GM23338 (cell line): ENCODE measurements around the gene SLC35A5. TPM values are rescaled to one million over a fixed set of nuclear protein-coding genes. Genes with fewer than 3 reads are reported as not detected.

ENCODE experiments used
- ATAC-seq: fragments of 200-7000 bp; cut with Tn5 transposase; 3 replicates; pipeline ENCODE4 v1.9.1; 2020
- DNase-seq: peaks from one replicate; pipeline ENCODE4 v3.0.0-alpha.2; 2015; ENCODE audit warnings: low spot score
- H2AFZ ChIP-seq: fragments of 200-600 bp; sonication (generic); 2 replicates; pipeline ENCODE4 v1.8.0; 2016; ENCODE audit warnings: antibody characterized with exemption, mild to moderate bottlenecking, moderate library complexity
- H3F3A ChIP-seq: fragments of 200-600 bp; sonication (generic); replicated peaks from 2 replicates; pipeline ENCODE4 v1.8.0; 2017; ENCODE audit warnings: antibody characterized with exemption, mixed run types, low read depth
- H3K27ac ChIP-seq: fragments of 200-600 bp; sonication (generic); 2 replicates; pipeline ENCODE4 v1.6.1; 2016; ENCODE audit warnings: low read depth
- H3K27me3 ChIP-seq: fragments of 200-600 bp; sonication (generic); 2 replicates; pipeline ENCODE4 v1.8.0; 2016; ENCODE audit warnings: mild to moderate bottlenecking, mixed run types, moderate library complexity; ENCODE audit not compliant: insufficient read depth
- H3K36me3 ChIP-seq: fragments of 200-600 bp; sonication (generic); 2 replicates; pipeline ENCODE4 v1.8.0; 2016; ENCODE audit warnings: mild to moderate bottlenecking; ENCODE audit not compliant: insufficient read depth
- H3K4me1 ChIP-seq: fragments of 200-600 bp; sonication (generic); 2 replicates; pipeline ENCODE4 v1.8.0; 2016; ENCODE audit warnings: mild to moderate bottlenecking, moderate library complexity; ENCODE audit not compliant: insufficient read depth
- H3K4me2 ChIP-seq: fragments of 200-600 bp; sonication (generic); 2 replicates; pipeline ENCODE4 v1.7.1; 2017; ENCODE audit warnings: mixed run types
- H3K4me3 ChIP-seq: fragments of 200-600 bp; sonication (generic); 2 replicates; pipeline ENCODE4 v1.6.1; 2016; ENCODE audit warnings: mixed run types
- H3K79me2 ChIP-seq: fragments of 200-600 bp; sonication (generic); replicated peaks from 2 replicates; pipeline ENCODE4 v1.8.0; 2017; ENCODE audit warnings: mild to moderate bottlenecking; ENCODE audit not compliant: insufficient read depth
- H3K9me2 ChIP-seq: fragments of 200-600 bp; sonication (generic); 2 replicates; pipeline ENCODE4 v1.8.0; 2017; ENCODE audit not compliant: insufficient read depth
- H4K20me1 ChIP-seq: fragments of 200-600 bp; sonication (generic); replicated peaks from 2 replicates; pipeline ENCODE4 v1.8.0; 2017; ENCODE audit warnings: mild to moderate bottlenecking; ENCODE audit not compliant: insufficient read depth
- H3K27ac Mint-ChIP-seq: 2 replicates; pipeline ENCODE4 v1.8.0; 2020; ENCODE audit warnings: inconsistent platforms, mild to moderate bottlenecking, moderate library complexity, mixed read lengths
- H3K27me3 Mint-ChIP-seq: 3 replicates; pipeline ENCODE4 v1.8.0; 2022; ENCODE audit warnings: low read depth, mild to moderate bottlenecking, moderate library complexity, mixed read lengths, inconsistent platforms; ENCODE audit not compliant: insufficient read depth, poor library complexity
- H3K36me3 Mint-ChIP-seq: 3 replicates; pipeline ENCODE4 v1.8.0; 2021; ENCODE audit warnings: low read depth, mild to moderate bottlenecking, inconsistent platforms, moderate library complexity, mixed read lengths
- H3K4me1 Mint-ChIP-seq: 3 replicates; pipeline ENCODE4 v1.8.0; 2020; ENCODE audit warnings: mild to moderate bottlenecking, inconsistent platforms, mixed read lengths
- H3K4me3 Mint-ChIP-seq: 3 replicates; pipeline ENCODE4 v1.8.0; 2021; ENCODE audit warnings: moderate library complexity, mild to moderate bottlenecking, inconsistent platforms, mixed read lengths
- H3K9me3 Mint-ChIP-seq: 3 replicates; pipeline ENCODE4 v1.8.0; 2020; ENCODE audit warnings: moderate library complexity, mild to moderate bottlenecking, inconsistent platforms, mixed read lengths
- CREB1 ChIP-seq: fragments of 250-450 bp; sonication (Bioruptor Pico); IDR thresholded peaks from 2 replicates; pipeline ENCODE4 v1.5.0; 2020; ENCODE audit warnings: low read depth, mild to moderate bottlenecking, moderate library complexity
- CTCF ChIP-seq, 2 experiments: fragments of 200-600 bp in 1 of 2; sonication (generic) in 1 of 2; conservative IDR thresholded peaks; 2 replicates each; pipeline versions ENCODE4 v1.5.1 to v1.6.1; 2016 to 2017; ENCODE audit warnings: antibody characterized with exemption in 2 of 2, low read depth in 2 of 2, mild to moderate bottlenecking in 2 of 2, moderate library complexity in 1 of 2
- EZH2 ChIP-seq: fragments of 200-600 bp; sonication (generic); IDR thresholded peaks from one replicate; pipeline ENCODE4 v1.8.0; 2017; ENCODE audit warnings: antibody characterized with exemption, mild to moderate bottlenecking, low read depth; ENCODE audit not compliant: unreplicated experiment
- EZH2phosphoT487 ChIP-seq: fragments of 200-600 bp; sonication (generic); IDR thresholded peaks from one replicate; pipeline ENCODE4 v1.8.1; 2018; ENCODE audit warnings: antibody characterized with exemption; ENCODE audit not compliant: unreplicated experiment
- JUNB ChIP-seq: IDR thresholded peaks from one replicate; pipeline ENCODE4 v1.6.1; 2016; ENCODE audit warnings: antibody characterized with exemption; ENCODE audit not compliant: unreplicated experiment
- NANOG ChIP-seq: IDR thresholded peaks from 2 replicates; pipeline ENCODE4 v1.6.1; 2016; ENCODE audit warnings: antibody characterized with exemption, borderline replicate concordance
- ZNF331 ChIP-seq: fragments of 250-450 bp; sonication (Bioruptor Pico); IDR thresholded peaks from 2 replicates; pipeline ENCODE4 v1.5.0; 2020; ENCODE audit warnings: low read depth, mild to moderate bottlenecking, moderate library complexity
- ZNF462 ChIP-seq: fragments of 250-450 bp; sonication (Bioruptor Pico); IDR thresholded peaks from 2 replicates; pipeline ENCODE4 v1.5.0; 2020; ENCODE audit warnings: mild to moderate bottlenecking, moderate library complexity
- polyA plus RNA-seq: library from polyadenylated mRNA; unstranded; fragments of >200 nt; fragmentation: Nextera tagmentation; extraction: Ambion mirVana; gene quantifications from 2 replicates; pipeline ENCODE4 v1.2.1, GENCODE V29; 2016
- total RNA-seq: library from RNA; depleted of rRNA; stranded (reverse); fragments of >200 nt; shearing (Covaris generic); gene quantifications from 2 replicates; pipeline ENCODE4 v1.2.3, GENCODE V29; 2014

The SLC35A5 gene
- total and polyA plus RNA-seq, 2 experiments from 2014 or later = 19.9 to 40.4 TPM

- TF ChIP-seq CTCF (conservative IDR thresholded peaks at IDR 0.05; ENCODE audit: low read depth in 2 of 2) = no peak
- TF ChIP-seq JUNB = no peak
- TF ChIP-seq ZNF462 (CRISPR knock-in tag) = no peak
- TF ChIP-seq EZH2phosphoT487 = no peak
- no peak for TF ChIP-seq EZH2
- no peak for TF ChIP-seq ZNF331 (CRISPR knock-in tag)
These were observed 57.5 kb downstream of the SLC35A5 start (continued) for GRCh38 chr3:112619295-112619694.

GRCh38 chr3:112623213-112623612 lies 61.4 kb downstream of the SLC35A5 start:
- Mint-ChIP-seq H3K9me3 (no peaks in the 10 kb centered on the region), H3K27me3 (no peaks in the 10 kb centered on the region), H3K36me3 (no peaks in the 10 kb centered on the region), H3K4me3 (no peak overlapping the region), H3K4me1 (peaks cover 8% of the 10 kb centered on the region), H3K27ac (no peak overlapping the region)
- ATAC-seq = no peak
- Histone ChIP-seq H3F3A (no peaks in the 10 kb centered on the region), H3K79me2 (no peaks in the 10 kb centered on the region), H3K4me3 (no peak overlapping the region), H3K9me2 (no peaks in the 10 kb centered on the region; the same call in 1 of the 2 replicates), H3K27ac (no peak overlapping the region), H3K4me1 (peaks cover 11% of the 10 kb centered on the region), H3K36me3 (no peaks in the 10 kb centered on the region), H3K4me2 (no peak overlapping the region), H2AFZ (no peak overlapping the region; the same call in 1 of the 2 replicates), H4K20me1 (no peaks in the 10 kb centered on the region), H3K27me3 (no peaks in the 10 kb centered on the region)
- no peak for DNase-seq
- TF ChIP-seq EZH2 = no peak
- TF ChIP-seq CREB1 (CRISPR knock-in tag) = no peak
- TF ChIP-seq ZNF331 (CRISPR knock-in tag) = no peak
- no peak for TF ChIP-seq NANOG
- no peak for TF ChIP-seq ZNF462 (CRISPR knock-in tag)
